ENCODE results near the gene NCKAP5.

Gene NCKAP5

DNA sequence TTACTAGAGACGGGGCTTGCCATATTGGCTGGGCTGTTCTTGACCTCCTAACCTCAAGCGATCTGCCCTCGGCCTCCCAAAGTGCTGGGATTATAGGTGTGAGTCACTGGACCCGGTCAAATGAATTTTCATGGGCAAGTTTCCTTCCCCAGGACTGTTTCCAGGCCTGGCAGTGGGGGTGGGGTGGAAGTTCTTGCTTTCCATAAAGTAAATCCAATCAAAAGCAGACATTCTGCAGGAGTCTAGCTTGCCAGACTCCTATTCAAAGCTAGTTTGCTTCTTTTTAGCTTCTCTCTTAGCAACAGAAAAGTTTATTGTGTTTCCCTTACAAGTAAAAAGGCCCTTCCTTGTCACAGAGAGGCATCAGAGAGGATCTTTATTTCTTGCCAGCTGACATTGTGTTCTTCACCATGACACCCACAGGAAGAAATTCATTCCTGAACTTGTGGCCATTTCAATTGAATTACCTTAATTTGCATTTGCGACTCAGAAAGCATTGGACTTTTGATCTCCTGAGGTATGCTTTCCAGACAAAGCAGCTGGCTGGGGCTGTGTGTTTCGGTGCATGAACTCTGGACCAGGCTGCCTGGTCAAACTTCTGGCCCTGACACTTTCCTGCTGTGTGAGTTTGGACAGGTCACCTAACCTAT is 936.1 kb downstream of the NCKAP5 start:
- no peak for DNase-seq (ENCODE audit: low read depth in 2 of 2)

DNA sequence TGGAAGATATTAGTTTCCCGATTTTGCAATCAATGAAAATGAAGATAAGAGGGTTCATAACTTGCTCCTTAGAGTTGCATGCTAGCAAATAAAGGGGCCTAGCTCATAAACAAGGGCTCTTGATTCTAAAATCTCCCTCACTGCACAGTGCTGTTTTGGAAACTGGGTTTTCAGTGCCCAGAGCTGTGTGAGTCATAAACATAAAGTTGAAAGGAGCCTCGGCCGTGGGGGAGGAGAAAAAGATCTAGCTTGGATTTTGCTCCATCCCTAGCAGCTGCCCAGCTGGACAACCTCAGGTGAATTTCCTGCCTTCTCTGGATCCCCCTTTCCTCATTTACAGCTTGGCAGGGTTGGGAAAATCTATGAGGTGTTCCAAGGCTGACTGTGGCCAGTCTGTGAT is 940.7 kb downstream of the NCKAP5 start:
- no peak for DNase-seq (ENCODE audit: low read depth in 2 of 2)

DNA sequence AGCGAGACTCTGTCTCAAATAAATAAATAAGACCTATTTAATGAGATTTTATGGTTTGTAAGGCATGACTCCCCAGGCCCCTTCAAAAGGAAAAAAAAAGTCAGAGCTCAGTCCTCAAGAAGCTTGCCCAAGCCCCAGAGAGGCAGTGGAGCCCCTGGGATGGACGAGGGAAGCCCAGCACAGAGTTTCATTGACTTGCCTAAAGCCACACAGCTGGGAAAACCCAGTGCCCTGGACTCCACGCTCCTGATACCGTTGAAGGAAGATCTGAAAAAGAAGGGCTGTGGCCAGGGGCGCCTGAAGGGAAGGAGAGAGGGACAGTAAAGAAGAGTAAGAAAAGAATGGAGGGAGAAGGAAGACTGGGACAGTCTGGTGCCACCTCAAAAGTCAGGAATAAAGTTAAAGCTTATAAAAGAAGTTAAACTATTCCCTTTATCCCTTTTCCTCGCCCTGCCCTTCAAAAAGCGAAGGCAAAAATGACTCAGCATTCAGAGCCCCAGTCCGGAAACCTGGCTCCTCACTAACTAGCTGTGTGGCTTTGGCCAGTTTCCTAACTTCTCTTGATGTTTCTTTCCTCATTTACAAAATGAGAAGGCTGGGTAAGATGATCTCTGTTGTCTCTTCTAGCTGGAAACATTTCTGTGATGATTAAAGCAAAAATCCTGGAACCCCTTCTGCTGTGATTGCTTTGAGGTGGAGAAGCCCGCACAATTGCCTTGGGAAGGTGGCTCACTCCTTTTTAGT is 945.0 kb downstream of the NCKAP5 start:
- no peak for DNase-seq (ENCODE audit: low read depth in 2 of 2)

Measured in stimulated activated CD4-positive, alpha-beta T cell treated with anti-CD3 and anti-CD28 coated beads, Interleukin-12 subunit alpha, Interleukin-12 subunit beta, amount 100 ng/mL, for 24 hours (primary cell).